Transverse colon (tissue), 3 donors: ENCODE results near the gene GATA3.

Experiments
- CTCF ChIP-seq, 5 experiments: fragments of 200-600 bp in 3 of 5; fragments of 450-650 bp in 2 of 5; sonication (generic) in 3 of 5; IDR thresholded peaks; 1 replicate in 2 of 5; 2 replicates in 3 of 5; pipeline ENCODE4 v1.5.1; 2016 to 2017; ENCODE audit warnings: antibody characterized with exemption in 5 of 5, inconsistent platforms in 3 of 5, mild to moderate bottlenecking in 2 of 5, moderate library complexity in 1 of 5
- EP300 ChIP-seq: sonication (generic); formaldehyde crosslinking; IDR thresholded peaks from one replicate; pipeline ENCODE4 v1.6.1; 2017; ENCODE audit warnings: antibody characterized with exemption, low read depth

DNA sequence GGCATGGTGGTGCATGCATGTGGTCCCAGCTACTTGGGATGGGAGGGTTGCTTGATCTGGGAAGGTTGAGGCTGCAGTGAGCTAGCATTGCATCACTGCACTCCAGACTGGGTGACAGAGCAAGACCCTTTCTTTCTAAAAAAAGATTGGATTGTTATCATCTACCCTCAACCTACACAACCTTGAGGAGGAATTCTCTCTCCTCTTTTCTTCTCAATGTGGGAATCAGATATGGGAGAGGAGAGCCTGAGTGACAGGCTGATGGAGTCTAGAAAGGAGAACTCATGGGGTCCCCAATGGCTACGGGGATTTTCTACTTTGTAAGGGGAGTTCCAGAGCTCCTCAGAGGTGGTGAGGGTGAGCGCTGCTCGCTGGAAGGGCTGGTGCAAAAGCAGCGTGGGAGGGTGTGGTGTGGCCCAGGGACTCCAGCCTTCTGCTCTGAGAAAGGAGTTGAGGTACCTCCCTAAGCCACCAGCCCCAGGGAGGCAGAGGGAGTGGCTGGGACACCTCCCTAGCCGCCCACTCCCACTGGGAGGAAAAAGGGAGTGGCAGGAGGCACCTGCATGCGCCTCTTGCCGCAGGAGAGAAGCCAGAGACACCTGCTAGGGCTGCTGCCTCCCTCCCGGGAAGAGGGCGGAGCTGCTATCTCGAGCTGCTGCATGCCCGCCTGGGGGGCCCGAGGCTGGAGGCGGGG is 48.4 kb downstream of the GATA3 start:
- TF ChIP-seq EP300 (no peak), CTCF (IDR thresholded peaks at IDR 0.05) (no peak)
